Mesothelial cell of epicardium (in vitro differentiated cells): ENCODE data around the gene CALM1. TPM values are rescaled to one million over a fixed set of nuclear protein-coding genes. Genes with fewer than 3 reads are reported as not detected.

Experiments used
- DNase-seq, 2 experiments: peaks; one replicate each; pipeline ENCODE4 v3.0.0; 2021; ENCODE audit warnings: low spot score in 2 of 2; ENCODE audit not compliant: unreplicated experiment in 2 of 2
- H3K27ac Mint-ChIP-seq: 2 replicates; pipeline ENCODE4 v1.8.0; 2021; ENCODE audit warnings: mixed read lengths
- H3K27me3 Mint-ChIP-seq: 2 replicates; pipeline ENCODE4 v1.8.0; 2021; ENCODE audit warnings: low read depth, mixed read lengths
- H3K36me3 Mint-ChIP-seq: 2 replicates; pipeline ENCODE4 v1.8.0; 2021; ENCODE audit warnings: mixed read lengths
- H3K4me1 Mint-ChIP-seq: 2 replicates; pipeline ENCODE4 v1.8.0; 2021; ENCODE audit warnings: mixed read lengths
- H3K4me3 Mint-ChIP-seq: 2 replicates; pipeline ENCODE4 v1.8.0; 2021; ENCODE audit warnings: mild to moderate bottlenecking, moderate library complexity, mixed read lengths
- H3K9me3 Mint-ChIP-seq: 2 replicates; pipeline ENCODE4 v1.8.0; 2021; ENCODE audit warnings: mixed read lengths
- CTCF ChIP-seq: fragments of 200-600 bp; sonication (generic); IDR thresholded peaks from one replicate; pipeline ENCODE4 v1.5.0; 2021; ENCODE audit warnings: antibody characterized with exemption; ENCODE audit not compliant: unreplicated experiment
- total RNA-seq: library from RNA; stranded (reverse); gene quantifications from 3 replicates; pipeline ENCODE4 v1.2.1, GENCODE V29; 2021

The CALM1 gene
- total RNA-seq, 1 donor from 2014 or later: 134 TPM

GRCh38 chr14:90373887-90374286, 22.9 kb upstream of the CALM1 start:
- no peak for TF ChIP-seq CTCF
- DNase-seq: no peak
- Mint-ChIP-seq H3K36me3 (no peaks in the 10 kb centered on the region), H3K4me1 (no peaks in the 10 kb centered on the region), H3K9me3 (no peaks in the 10 kb centered on the region), H3K27me3 (no peaks in the 10 kb centered on the region), H3K27ac (no peak overlapping the region), H3K4me3 (no peak overlapping the region)

GRCh38 chr14:90374813-90375212, 22.0 kb upstream of the CALM1 start:
- DNase-seq: no peak
- Mint-ChIP-seq H3K4me1 (no peaks in the 10 kb centered on the region), H3K9me3 (no peaks in the 10 kb centered on the region), H3K27ac (no peak overlapping the region), H3K36me3 (no peaks in the 10 kb centered on the region), H3K27me3 (no peaks in the 10 kb centered on the region), H3K4me3 (no peak overlapping the region)
- TF ChIP-seq CTCF: no peak

- peaks cover 5% of the 10 kb centered on the region for H3K4me1 Mint-ChIP-seq
- no peaks in the 10 kb centered on the region for H3K9me3 Mint-ChIP-seq
- no peak for TF ChIP-seq CTCF
Observed at GRCh38 chr14:90375934-90376333, 20.9 kb upstream of the CALM1 start.

GRCh38 chr14:90378249-90378648, 18.6 kb upstream of the CALM1 start:
- Mint-ChIP-seq H3K9me3 (no peaks in the 10 kb centered on the region), H3K4me1 (peaks cover 5% of the 10 kb centered on the region), H3K4me3 (no peak overlapping the region), H3K36me3 (no peaks in the 10 kb centered on the region), H3K27ac (no peak overlapping the region), H3K27me3 (no peaks in the 10 kb centered on the region)
- DNase-seq: no peak
- TF ChIP-seq CTCF: no peak

More at GRCh38 chr14:90375934-90376333, 20.9 kb upstream of the CALM1 start:
- Mint-ChIP-seq H3K27me3 (no peaks in the 10 kb centered on the region), H3K4me3 (no peak overlapping the region), H3K36me3 (no peaks in the 10 kb centered on the region), H3K27ac (no peak overlapping the region)
- no peak for DNase-seq

GRCh38 chr14:90379106-90379505, 17.7 kb upstream of the CALM1 start:
- no peak for TF ChIP-seq CTCF
- no peaks in the 10 kb centered on the region for H3K36me3 Mint-ChIP-seq
- no peaks in the 10 kb centered on the region for H3K9me3 Mint-ChIP-seq
- no peak for DNase-seq
- no peaks in the 10 kb centered on the region for H3K27me3 Mint-ChIP-seq
- no peak overlapping the region for H3K27ac Mint-ChIP-seq
- peaks cover 5% of the 10 kb centered on the region for H3K4me1 Mint-ChIP-seq
- no peak overlapping the region for H3K4me3 Mint-ChIP-seq
